BLaER1 treated with 17β-estradiol and CSF1 and Interleukin-3, amounts not matched to agents 10 nM and 100 nM (cell line): Measurements from ENCODE around the gene ELMO1.

Experiments
- H3K27ac ChIP-seq, 11 experiments: shearing (Covaris generic); formaldehyde crosslinking; 2 replicates each; pipeline ENCODE4 v1.8.1; 2022
- H3K27me3 ChIP-seq, 11 experiments: shearing (Covaris generic); formaldehyde crosslinking; 2 replicates each; pipeline ENCODE4 v1.8.1; 2022
- H3K36me3 ChIP-seq, 11 experiments: shearing (Covaris generic); formaldehyde crosslinking; 2 replicates each; pipeline ENCODE4 v1.8.1; 2022
- H3K4me1 ChIP-seq, 10 experiments: shearing (Covaris generic); formaldehyde crosslinking; 2 replicates each; pipeline ENCODE4 v1.8.1; 2022
- H3K4me2 ChIP-seq, 11 experiments: shearing (Covaris generic); formaldehyde crosslinking; 2 replicates each; pipeline ENCODE4 v1.8.1; 2022
- H3K4me3 ChIP-seq, 10 experiments: shearing (Covaris generic); formaldehyde crosslinking; 2 replicates each; pipeline ENCODE4 v1.8.1; 2022
- H3K9ac ChIP-seq, 11 experiments: shearing (Covaris generic); formaldehyde crosslinking; 2 replicates each; pipeline ENCODE4 v1.8.1; 2022
- H3K9me3 ChIP-seq, 11 experiments: shearing (Covaris generic); formaldehyde crosslinking; replicated peaks in 1 of 11; 2 replicates each; pipeline ENCODE4 v1.8.1; 2022
- H4K20me1 ChIP-seq, 11 experiments: shearing (Covaris generic); formaldehyde crosslinking; 2 replicates each; pipeline ENCODE4 v1.8.1; 2022
- Cebpa-rat ChIP-seq, 11 experiments: shearing (Covaris generic); IDR thresholded peaks; 2 replicates each; pipeline ENCODE4 v1.8.1; 2022

ELMO1 gene

DNA sequence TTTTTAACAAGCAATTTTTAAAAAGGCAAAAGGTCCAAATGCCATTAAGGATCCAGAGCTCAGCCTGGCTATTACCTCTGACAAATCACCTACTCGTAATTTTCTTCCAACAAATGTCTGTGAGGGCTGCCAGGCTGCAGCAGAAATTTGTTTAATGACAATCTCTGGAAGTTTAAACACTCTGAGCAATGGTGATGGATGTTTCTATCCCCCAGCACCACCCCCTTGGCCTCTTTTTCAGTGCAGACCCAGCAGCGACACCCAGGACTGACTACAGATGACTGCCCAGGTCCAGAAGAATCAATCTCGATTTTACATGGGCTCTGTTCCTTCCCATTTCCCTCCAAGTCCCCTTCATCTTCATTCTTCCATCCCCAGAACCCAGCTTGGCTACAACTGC lies 523.0 kb downstream of the ELMO1 start:
- Histone ChIP-seq H3K36me3 (peaks cover 0 to 13% (median 0%) of the 10 kb centered on the region in 11 experiments; a peak in 2 of 22 replicates), H3K4me3 (no peak overlapping the region), H3K9me3 (peaks cover 0 to 15% (median 3%) of the 10 kb centered on the region in 11 experiments; a peak in 5 of 22 replicates), H3K9ac (no peak overlapping the region), H3K27me3 (no peaks in the 10 kb centered on the region), H3K27ac (no peak overlapping the region), H3K4me2 (no peak overlapping the region), H3K4me1 (peaks cover 0 to 11% (median 0%) of the 10 kb centered on the region in 10 experiments; a peak in 5 of 20 replicates), H4K20me1 (no peaks in the 10 kb centered on the region)
- TF ChIP-seq Cebpa-rat (IDR thresholded peaks at IDR 0.05) = no peak

DNA sequence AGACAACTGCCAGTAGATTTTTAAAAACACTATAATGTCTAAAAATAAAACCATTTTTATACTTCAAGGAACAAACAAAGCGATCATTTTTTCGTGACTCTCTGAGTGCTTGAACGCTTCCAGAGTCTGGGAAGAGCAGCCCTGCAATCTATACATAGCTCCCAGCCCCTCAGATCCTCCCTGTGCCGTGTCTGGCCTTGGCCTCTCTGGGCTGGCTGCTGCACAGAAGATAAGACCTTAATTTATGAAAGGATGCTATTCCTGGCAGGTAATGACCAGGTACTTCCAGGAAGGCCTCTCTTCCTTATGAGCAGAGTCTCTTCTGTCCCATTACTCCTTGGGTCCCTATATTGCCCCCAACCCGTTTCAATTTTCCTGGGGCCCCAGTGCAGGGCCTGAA lies 523.5 kb downstream of the ELMO1 start:
- Histone ChIP-seq H3K9me3 (peaks cover 0 to 15% (median 3%) of the 10 kb centered on the region in 11 experiments; a peak in 5 of 22 replicates), H3K4me3 (no peak overlapping the region), H3K27me3 (no peaks in the 10 kb centered on the region), H4K20me1 (no peaks in the 10 kb centered on the region), H3K4me2 (no peak overlapping the region), H3K9ac (no peak overlapping the region), H3K27ac (no peak overlapping the region), H3K4me1 (peaks cover 0 to 11% (median 0%) of the 10 kb centered on the region in 10 experiments; a peak in 5 of 20 replicates), H3K36me3 (peaks cover 0 to 13% (median 0%) of the 10 kb centered on the region in 11 experiments; a peak in 2 of 22 replicates)
- no peak for TF ChIP-seq Cebpa-rat (IDR thresholded peaks at IDR 0.05)

DNA sequence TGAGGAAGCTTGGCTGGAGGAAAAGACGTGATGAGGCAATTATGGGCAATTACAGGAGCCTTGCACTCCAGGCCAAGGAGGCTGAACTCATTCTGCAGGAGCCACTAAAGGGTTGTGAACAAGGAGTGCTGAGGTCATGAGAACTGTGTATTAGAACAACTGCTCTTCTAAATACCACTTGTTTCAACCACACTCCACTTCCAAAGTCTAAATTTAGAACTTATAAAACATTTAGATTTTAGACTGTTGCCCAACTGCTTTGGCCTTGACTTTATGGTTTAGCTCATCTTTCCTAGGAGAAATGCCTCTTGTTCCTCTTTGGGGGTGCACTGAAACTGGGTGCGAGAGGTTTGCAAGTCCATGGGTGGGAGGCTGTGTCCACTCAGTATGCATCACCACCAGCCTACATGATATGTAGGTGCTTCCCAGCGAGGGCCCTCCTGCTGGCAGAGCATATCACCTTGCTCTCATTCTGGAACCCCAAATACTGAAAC lies 524.7 kb downstream of the ELMO1 start:
- H3K27ac ChIP-seq = no peak overlapping the region
- no peak overlapping the region for H3K9ac ChIP-seq
- peaks cover 0 to 15% (median 3%) of the 10 kb centered on the region in 11 experiments; a peak in 5 of 22 replicates for H3K9me3 ChIP-seq
- no peak for TF ChIP-seq Cebpa-rat (IDR thresholded peaks at IDR 0.05)
- no peaks in the 10 kb centered on the region for H4K20me1 ChIP-seq
- peaks cover 0 to 12% (median 0%) of the 10 kb centered on the region in 11 experiments; a peak in 2 of 22 replicates for H3K36me3 ChIP-seq
- no peak overlapping the region for H3K4me3 ChIP-seq
- H3K4me1 ChIP-seq = peaks cover 0 to 11% (median 0%) of the 10 kb centered on the region in 10 experiments; a peak in 5 of 20 replicates
- H3K4me2 ChIP-seq = peak overlapping the region in 2 of 11 experiments; percentile 13 to 29; a peak in 5 of 22 replicates
- H3K27me3 ChIP-seq = no peaks in the 10 kb centered on the region

DNA sequence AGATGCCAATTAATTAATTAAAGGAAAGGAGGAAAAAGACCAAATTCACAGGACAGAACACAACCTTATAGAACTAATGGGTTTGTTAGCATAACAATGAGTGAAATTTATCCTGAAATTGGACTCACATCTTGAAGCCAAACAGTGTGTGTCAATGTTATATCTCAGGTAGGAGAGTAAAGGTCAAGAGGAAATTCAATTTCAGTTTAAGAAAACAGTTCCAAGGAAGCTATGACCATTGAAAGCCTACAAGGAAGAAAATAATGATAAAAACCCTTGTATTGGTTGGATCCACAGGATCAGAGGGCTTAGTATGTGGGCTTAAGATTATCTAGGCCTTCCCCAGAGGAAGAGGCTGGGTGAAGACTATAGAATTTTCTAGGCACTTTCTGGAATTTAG lies 525.5 kb downstream of the ELMO1 start:
- Histone ChIP-seq H3K27ac (no peak overlapping the region), H4K20me1 (no peaks in the 10 kb centered on the region), H3K36me3 (peaks cover 0 to 8% (median 0%) of the 10 kb centered on the region in 11 experiments; a peak in 1 of 22 replicates), H3K9ac (no peak overlapping the region), H3K9me3 (peaks cover 0 to 15% (median 3%) of the 10 kb centered on the region in 11 experiments; a peak in 5 of 22 replicates), H3K4me1 (peaks cover 0 to 11% (median 0%) of the 10 kb centered on the region in 10 experiments; a peak in 5 of 20 replicates), H3K4me2 (0 out of 22 replicates have a peak overlapping the region, but pooled peaks of 1 of the 11 experiments have one; percentile 29), H3K4me3 (no peak overlapping the region), H3K27me3 (no peaks in the 10 kb centered on the region)
- no peak for TF ChIP-seq Cebpa-rat (IDR thresholded peaks at IDR 0.05)

DNA sequence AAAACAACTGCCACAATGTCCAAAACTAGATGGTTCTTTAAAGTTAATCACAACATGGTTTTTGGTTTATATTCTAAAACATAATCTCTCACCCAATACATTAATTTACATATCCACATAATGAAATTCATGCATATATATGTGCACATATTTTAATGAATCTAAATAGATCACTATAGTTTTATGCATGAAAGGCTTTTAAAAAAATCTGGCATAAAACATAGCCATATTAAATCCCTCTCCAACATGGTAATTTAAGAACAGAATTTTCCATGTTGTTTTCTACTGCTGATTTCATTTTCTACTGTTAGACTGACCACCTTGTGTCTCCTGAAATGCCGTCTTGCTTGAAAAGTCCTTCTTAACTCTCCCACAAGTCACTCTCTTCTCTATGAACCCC lies 528.2 kb downstream of the ELMO1 start:
- Histone ChIP-seq H3K36me3 (peaks cover 0 to 8% (median 3%) of the 10 kb centered on the region in 11 experiments; a peak in 2 of 22 replicates), H3K4me3 (no peak overlapping the region)
- TF ChIP-seq Cebpa-rat (IDR thresholded peaks at IDR 0.05) = no peak

DNA sequence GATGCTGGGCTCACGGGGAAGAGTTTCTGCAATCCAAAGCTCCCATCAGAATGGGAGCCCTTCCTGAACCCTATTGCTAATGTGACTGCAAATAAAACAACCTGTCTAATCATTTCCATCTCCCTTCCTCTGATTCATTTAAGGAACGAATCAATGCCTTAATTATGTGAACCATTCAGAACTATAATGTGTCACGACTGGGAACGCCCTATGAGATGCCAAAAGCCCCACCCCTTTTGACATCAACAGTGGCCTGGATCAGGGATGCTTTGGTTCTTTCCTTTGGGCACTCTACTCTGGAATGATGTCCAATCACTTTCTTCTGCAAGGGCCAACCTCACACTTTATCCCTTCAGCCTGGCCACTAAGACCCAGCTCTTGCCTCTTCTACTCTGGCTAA lies 528.9 kb downstream of the ELMO1 start:
- H3K9ac ChIP-seq = no peak overlapping the region
- peaks cover 0 to 15% (median 3%) of the 10 kb centered on the region in 11 experiments; a peak in 5 of 22 replicates for H3K9me3 ChIP-seq
- no peaks in the 10 kb centered on the region for H4K20me1 ChIP-seq
- no peak for TF ChIP-seq Cebpa-rat (IDR thresholded peaks at IDR 0.05)
- peaks cover 0 to 11% (median 0%) of the 10 kb centered on the region in 10 experiments; a peak in 5 of 20 replicates for H3K4me1 ChIP-seq
- H3K4me3 ChIP-seq = no peak overlapping the region
- no peak overlapping the region for H3K27ac ChIP-seq
- peaks cover 0 to 13% (median 3%) of the 10 kb centered on the region in 11 experiments; a peak in 2 of 22 replicates for H3K36me3 ChIP-seq
- H3K4me2 ChIP-seq = no peak overlapping the region
- no peaks in the 10 kb centered on the region for H3K27me3 ChIP-seq

More for the DNA sequence above, 528.2 kb downstream of the ELMO1 start:
- no peaks in the 10 kb centered on the region for H3K27me3 ChIP-seq
- no peak overlapping the region for H3K9ac ChIP-seq
- peaks cover 0 to 15% (median 3%) of the 10 kb centered on the region in 11 experiments; a peak in 5 of 22 replicates for H3K9me3 ChIP-seq
- no peaks in the 10 kb centered on the region for H4K20me1 ChIP-seq
- peaks cover 0 to 11% (median 0%) of the 10 kb centered on the region in 10 experiments; a peak in 5 of 20 replicates for H3K4me1 ChIP-seq
- no peak overlapping the region for H3K27ac ChIP-seq
- H3K4me2 ChIP-seq = no peak overlapping the region

DNA sequence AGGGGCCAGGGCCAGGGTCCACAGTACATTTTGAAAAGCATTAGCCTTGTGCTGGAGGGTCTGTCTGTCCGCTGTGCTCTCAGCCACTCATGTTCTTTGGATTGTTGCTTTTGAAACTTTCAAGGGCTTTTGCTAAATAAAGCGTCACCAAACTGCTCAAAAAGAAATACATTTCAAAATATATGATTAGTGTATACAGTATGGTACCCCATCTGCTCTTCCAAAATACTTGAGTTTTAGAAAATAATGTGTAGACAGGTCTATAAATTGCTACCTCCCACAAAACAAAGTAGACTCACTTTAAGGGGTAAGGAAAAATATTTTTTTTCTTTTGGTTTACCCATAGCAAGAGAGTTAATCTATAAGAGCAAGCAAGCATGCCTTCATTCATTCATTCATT lies 530.1 kb downstream of the ELMO1 start:
- Histone ChIP-seq H3K36me3 (peaks cover 0 to 13% (median 3%) of the 10 kb centered on the region in 11 experiments; a peak in 2 of 22 replicates), H3K4me2 (no peak overlapping the region), H3K27me3 (no peaks in the 10 kb centered on the region), H3K4me1 (peaks cover 0 to 3% (median 0%) of the 10 kb centered on the region in 10 experiments; a peak in 2 of 20 replicates), H3K9ac (no peak overlapping the region), H3K4me3 (no peak overlapping the region), H4K20me1 (no peaks in the 10 kb centered on the region), H3K9me3 (peaks cover 0 to 15% (median 3%) of the 10 kb centered on the region in 11 experiments; a peak in 5 of 22 replicates), H3K27ac (no peak overlapping the region)
- no peak for TF ChIP-seq Cebpa-rat (IDR thresholded peaks at IDR 0.05)

DNA sequence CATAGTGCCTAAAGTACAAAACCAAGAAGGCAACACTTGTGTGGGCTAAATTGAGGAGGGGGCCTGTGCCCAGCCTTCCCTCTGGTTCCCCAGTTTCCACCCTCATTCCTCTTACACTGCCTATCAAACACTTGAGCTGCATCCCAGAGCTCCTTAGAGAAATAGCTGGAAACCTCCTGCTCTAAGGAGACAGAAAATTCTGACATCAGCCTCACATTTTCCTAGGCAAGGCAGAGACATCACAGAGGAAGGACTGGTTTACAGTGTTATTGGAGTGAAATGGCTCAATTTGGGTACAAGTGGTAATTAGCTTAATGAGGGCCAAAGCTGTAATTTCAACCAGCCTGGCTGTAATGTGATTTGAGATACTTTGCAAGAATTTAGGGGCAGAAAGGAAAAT lies 532.0 kb downstream of the ELMO1 start:
- Histone ChIP-seq H3K9me3 (peaks cover 0 to 11% (median 3%) of the 10 kb centered on the region in 11 experiments; a peak in 5 of 22 replicates), H3K27ac (no peak overlapping the region), H3K36me3 (peaks cover 0 to 18% (median 3%) of the 10 kb centered on the region in 11 experiments; a peak in 2 of 22 replicates), H3K9ac (no peak overlapping the region), H3K4me1 (no peaks in the 10 kb centered on the region), H3K27me3 (no peaks in the 10 kb centered on the region), H3K4me2 (no peak overlapping the region), H3K4me3 (no peak overlapping the region), H4K20me1 (no peaks in the 10 kb centered on the region)
- TF ChIP-seq Cebpa-rat (IDR thresholded peaks at IDR 0.05) = no peak

DNA sequence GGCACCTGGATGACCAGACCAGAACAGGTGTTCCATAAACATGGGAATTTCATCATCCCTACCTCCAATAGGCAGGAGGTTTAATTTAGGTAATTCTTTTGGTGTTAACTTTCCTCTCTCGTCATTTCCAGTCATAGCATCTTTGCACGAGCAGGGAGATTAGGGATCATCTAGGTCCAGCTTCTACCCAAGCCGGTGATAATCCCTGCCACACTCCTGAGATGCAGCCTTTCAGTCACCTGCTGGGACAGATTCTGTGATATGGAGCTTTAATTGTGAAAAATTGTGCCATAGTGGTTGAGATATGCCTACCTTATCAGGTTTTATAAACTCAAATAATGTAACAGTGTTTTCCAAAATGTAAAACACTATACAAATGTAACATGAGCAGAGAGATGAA lies 532.5 kb downstream of the ELMO1 start:
- Histone ChIP-seq H4K20me1 (no peaks in the 10 kb centered on the region), H3K4me2 (no peak overlapping the region), H3K36me3 (peaks cover 0 to 20% (median 3%) of the 10 kb centered on the region in 11 experiments; a peak in 4 of 22 replicates), H3K27me3 (no peaks in the 10 kb centered on the region), H3K4me3 (no peak overlapping the region), H3K9me3 (peaks cover 0 to 6% (median 3%) of the 10 kb centered on the region in 11 experiments; a peak in 5 of 22 replicates), H3K27ac (no peak overlapping the region), H3K4me1 (no peaks in the 10 kb centered on the region), H3K9ac (no peak overlapping the region)
- TF ChIP-seq Cebpa-rat (IDR thresholded peaks at IDR 0.05) = no peak
